HepG2 (cell line): ENCODE measurements around the gene OPN3. TPM values are rescaled to one million over a fixed set of nuclear protein-coding genes. Genes with fewer than 3 reads are reported as not detected.

Source experiments
- ATAC-seq: fragments of 200-7000 bp; cut with Tn5 transposase; 3 replicates; pipeline ENCODE4 v1.9.1; 2020; ENCODE audit warnings: mild to moderate bottlenecking, moderate library complexity
- BruUV-seq: library from RNA; stranded (reverse); fragments of 400-500 nt; replicated peaks from 2 replicates; lab custom pipeline; 2021; lab: Mats Ljungman, UMichigan
- CTCF ChIA-PET: fragments of 300-600 bp; formaldehyde crosslinking; extraction: SDS; loops from one replicate; lab custom pipeline; 2021; ENCODE audit warnings: low total read pairs, inconsistent platforms, low intra/inter-chr PET ratio; lab: Yijun Ruan, JAX
- POLR2A ChIA-PET: fragments of 350-600 bp; sonication (Branson Sonifier 250); formaldehyde crosslinking; loops from one replicate; lab custom pipeline; 2020; ENCODE audit warnings: antibody characterized with exemption, inconsistent platforms; lab: Yijun Ruan, JAX
- DNase-seq: peaks from one replicate; pipeline ENCODE4 v3.0.0-alpha.2; 2015; ENCODE audit warnings: low spot score
- FAIRE-seq: peaks from 3 replicates; lab custom pipeline; 2011; peaks lifted over from hg19 to GRCh38; lab: Jason Lieb, UNC
- H2AFZ ChIP-seq: one replicate; pipeline ENCODE4 v1.6.1; 2011; ENCODE audit warnings: low read length, inconsistent platforms
- H3K27ac ChIP-seq: fragments of 300-600 bp; 3 replicates; pipeline ENCODE4 v1.8.0; 2011; ENCODE audit warnings: mixed run types, mild to moderate bottlenecking, mixed read lengths, low read length, inconsistent platforms; ENCODE audit not compliant: insufficient read depth; ENCODE audit errors: extremely low read length
- H3K27me3 ChIP-seq, 2 experiments: fragments of 200-600 bp in 1 of 2; 2 replicates in 1 of 2; 3 replicates in 1 of 2; pipeline versions ENCODE4 v1.6.0 to v1.8.0; 2011; ENCODE audit warnings: low read length in 2 of 2, mild to moderate bottlenecking in 2 of 2, moderate library complexity in 2 of 2, inconsistent platforms in 1 of 2; ENCODE audit not compliant: insufficient read depth in 2 of 2, control insufficient read depth in 1 of 2
- H3K36me3 ChIP-seq, 2 experiments: fragments of 200-600 bp in 1 of 2; replicated peaks in 1 of 2; 2 replicates in 1 of 2; 3 replicates in 1 of 2; pipeline versions ENCODE4 v1.5.1 to v1.8.0; 2011; ENCODE audit warnings: low read length in 2 of 2, inconsistent platforms in 1 of 2; ENCODE audit not compliant: insufficient read depth in 2 of 2, control insufficient read depth in 1 of 2
- H3K4me1 ChIP-seq: 2 replicates; pipeline ENCODE4 v1.5.1; 2012; ENCODE audit warnings: low read length, inconsistent platforms; ENCODE audit not compliant: insufficient read depth
- H3K4me2 ChIP-seq: 2 replicates; pipeline ENCODE4 v1.6.0; 2011; ENCODE audit warnings: low read depth, low read length, inconsistent platforms
- H3K4me3 ChIP-seq, 3 experiments: fragments of 200-600 bp in 1 of 3; sonication (generic), shearing (Covaris generic) in 1 of 3; replicated peaks in 1 of 3; 2 replicates each; pipeline ENCODE4 v1.5.1; 2011 to 2016; ENCODE audit warnings: low read length in 3 of 3, inconsistent platforms in 2 of 3, low read depth in 2 of 3, mild to moderate bottlenecking in 2 of 3, control low read depth in 1 of 3, mixed read lengths in 1 of 3; ENCODE audit not compliant: insufficient read depth in 1 of 3
- H3K79me2 ChIP-seq: one replicate; pipeline ENCODE4 v1.6.1; 2011; ENCODE audit warnings: low read length, inconsistent platforms; ENCODE audit not compliant: insufficient read depth
- H3K9ac ChIP-seq: 2 replicates; pipeline ENCODE4 v1.6.0; 2011; ENCODE audit warnings: mild to moderate bottlenecking, low read depth, low read length, inconsistent platforms; ENCODE audit not compliant: insufficient read depth
- H3K9me3 ChIP-seq: 2 replicates; pipeline ENCODE4 v1.5.1; 2012; ENCODE audit warnings: mild to moderate bottlenecking, low read length
- H4K20me1 ChIP-seq: 2 replicates; pipeline ENCODE4 v1.6.0; 2011; ENCODE audit warnings: inconsistent platforms, mild to moderate bottlenecking, low read length, moderate library complexity; ENCODE audit not compliant: insufficient read depth
- ASH2L ChIP-seq: fragments of 300-600, 200-600 bp; sonication (generic); IDR thresholded peaks from 2 replicates; pipeline ENCODE4 v1.7.0; 2017; ENCODE audit warnings: low read depth, mild to moderate bottlenecking, moderate library complexity, mixed read lengths, low read length; ENCODE audit not compliant: insufficient read length
- FOSL1 ChIP-seq: sonication (generic); formaldehyde crosslinking; IDR thresholded peaks from 2 replicates; pipeline ENCODE4 v1.9.0; 2021; ENCODE audit warnings: missing genetic modification reagents, borderline replicate concordance
- KMT2B ChIP-seq: IDR thresholded peaks from 2 replicates; pipeline ENCODE4 v1.6.1; 2016; ENCODE audit warnings: missing genetic modification reagents, missing compliant biosample characterization
- NR2F2 ChIP-seq: IDR thresholded peaks from 2 replicates; pipeline ENCODE4 v1.6.1; 2012; ENCODE audit warnings: low read depth, inconsistent platforms, borderline replicate concordance
- PAF1 ChIP-seq: IDR thresholded peaks from 2 replicates; pipeline ENCODE4 v1.6.1; 2016; ENCODE audit warnings: missing genetic modification reagents, missing compliant biosample characterization
- PHF8 ChIP-seq: sonication (generic); formaldehyde crosslinking; IDR thresholded peaks from 2 replicates; pipeline ENCODE4 v1.5.0; 2020; ENCODE audit warnings: missing genetic modification reagents
- ZBTB3 ChIP-seq: sonication (generic); formaldehyde crosslinking; IDR thresholded peaks from 2 replicates; pipeline ENCODE4 v1.4.0; 2020; ENCODE audit warnings: low read depth, mild to moderate bottlenecking, moderate library complexity, missing genetic modification reagents, borderline replicate concordance
- ZNF547 ChIP-seq: sonication (generic); formaldehyde crosslinking; IDR thresholded peaks from 2 replicates; pipeline ENCODE4 v1.5.1; 2020; ENCODE audit warnings: mild to moderate bottlenecking, missing genetic modification reagents
- WGBS: methylation state at CpG from one replicate; pipeline ENCODE4 v1.1.6; 2017; ENCODE audit warnings: low lambda C conversion rate; 5-methylcytosine and 5-hydroxymethylcytosine counted together
- in situ Hi-C: cut with HindIII; loops from 2 replicates; pipeline ENCODE4 v1.10.0; 2017; ENCODE audit warnings: low pct_unique_long_range_greater_than_20kb; ENCODE audit not compliant: extremely low pct_ligation_motif_present
- intact Hi-C: fragments of 100-400 bp; cut with micrococcal nuclease; formaldehyde crosslinking; loops from one replicate; pipeline ENCODE4 v1.10.0; 2022; ENCODE audit not compliant: unreplicated experiment
- polyA plus RNA-seq, 8 experiments: library from polyadenylated mRNA; depleted of rRNA in 3 of 8; stranded (reverse) in 7 of 8; unstranded in 1 of 8; fragments of >200 nt; fragmentation: Illumina TruSeq in 4 of 8; extraction: Trizol in 4 of 8; gene quantifications; 2 replicates each; pipeline versions ENCODE4 v1.2.1 to v1.2.3, GENCODE V29; 2011 to 2016; ENCODE audit warnings: low read depth in 4 of 8, missing spikeins in 1 of 8, mixed read lengths in 1 of 8; ENCODE audit not compliant: insufficient read depth in 1 of 8
- total RNA-seq, 5 experiments: library from RNA; depleted of rRNA; stranded (reverse); fragments of >200 nt; fragmentation: Illumina TruSeq; extraction: Trizol; gene quantifications; 2 replicates each; pipeline ENCODE4 v1.2.3, GENCODE V29; 2016; ENCODE audit warnings: low read depth in 1 of 5
- TF ChIP-seq, protein P1 (sequence below): IDR thresholded peaks from 2 replicates; pipeline ENCODE4 v1.6.1; 2012; ENCODE audit warnings: inconsistent platforms
- TF ChIP-seq, protein P2 (sequence below): IDR thresholded peaks from 2 replicates; pipeline ENCODE4 v1.6.1; 2016; ENCODE audit warnings: missing compliant biosample characterization, missing genetic modification reagents, borderline replicate concordance

Gene OPN3
- total and polyA plus RNA-seq, 2 of the 13 experiments (the other 11 are each of a cell fraction or from before 2014, with no cell fraction given), result 17.4 to 23.0 TPM

DNA sequence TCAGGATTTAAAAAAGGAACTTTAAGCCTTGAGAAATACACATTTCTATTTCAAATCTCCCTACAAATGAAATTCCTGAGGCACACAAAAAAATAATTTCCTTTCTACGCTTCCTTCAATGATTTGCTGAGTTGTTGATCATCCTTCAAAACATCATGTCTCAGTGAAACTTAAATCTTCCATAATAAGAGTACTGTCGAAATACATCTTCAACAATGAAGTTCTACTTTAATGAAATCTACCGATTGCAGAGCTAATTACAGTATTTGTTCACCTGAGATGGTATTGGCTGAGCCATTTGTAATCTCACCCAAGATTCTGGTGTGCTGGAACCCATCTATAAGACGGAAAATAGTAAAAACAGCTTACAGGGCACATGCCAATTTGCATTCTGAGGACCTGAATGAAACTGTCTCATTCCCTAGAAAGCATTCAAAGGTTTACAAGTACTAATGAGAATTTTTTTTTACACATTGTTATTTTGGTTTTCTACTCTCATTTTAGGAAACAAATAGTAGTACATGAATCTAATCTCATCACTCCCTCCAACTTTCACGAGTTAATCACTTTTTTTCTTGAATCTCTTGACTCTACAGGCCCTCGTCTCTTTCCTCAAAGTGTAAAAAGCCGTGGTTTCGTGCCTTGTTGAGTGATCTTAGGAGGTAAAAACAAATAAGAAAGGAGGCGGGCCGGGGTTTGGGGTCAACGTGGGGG lies 1.1 kb downstream of the OPN3 start:
- Histone ChIP-seq H2AFZ (no peak overlapping the region), H3K79me2 (peaks cover 24% of the 10 kb centered on the region), H3K27me3 (no peaks in the 10 kb centered on the region; a peak in 1 of 5 replicates), H3K4me3 (peak overlapping the region; percentile 85 to 100 (median 99)), H3K27ac (peak overlapping the region; percentile 91), H3K4me2 (peak overlapping the region; percentile 77), H3K9ac (peak overlapping the region; percentile 96), H3K9me3 (no peaks in the 10 kb centered on the region), H3K4me1 (peaks cover 47% of the 10 kb centered on the region), H3K36me3 (peaks cover 0 to 18% of the 10 kb centered on the region in 2 experiments; a peak in 4 of 5 replicates), H4K20me1 (peaks cover 6% of the 10 kb centered on the region; the same call in 1 of the 2 replicates)
- CTCF ChIA-PET, result no interaction called here
- ATAC-seq, result no peak
- no peak for DNase-seq
- no peak for FAIRE-seq
- intact Hi-C loops (no loop called here), in situ Hi-C loops (loop anchor here (10.0 kb wide), 1 partner anchor 114 kb away; no protein-coding TSS in a partner anchor)
- 16% methylated on average over 11 of the region's 11 CpGs for WGBS
- POLR2A ChIA-PET, result no interaction called here
- BruUV-seq, result TSS peak; percentile 58
- TF ChIP-seq KMT2B (CRISPR knock-in tag) (0 out of 2 replicates have a peak, but pooled peaks have one; percentile 9), NR2F2 (0 out of 2 replicates have a peak, but pooled peaks have one; percentile 39), ASH2L (peak; percentile 9), ZNF547 (no peak), PHF8 (CRISPR knock-in tag) (peak; percentile 7; the same call in 1 of the 2 replicates), PAF1 (no peak), ZBTB3 (CRISPR knock-in tag) (no peak), FOSL1 (CRISPR knock-in tag) (no peak)
- TF ChIP-seq, protein P1, sequence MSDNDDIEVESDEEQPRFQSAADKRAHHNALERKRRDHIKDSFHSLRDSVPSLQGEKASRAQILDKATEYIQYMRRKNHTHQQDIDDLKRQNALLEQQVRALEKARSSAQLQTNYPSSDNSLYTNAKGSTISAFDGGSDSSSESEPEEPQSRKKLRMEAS, result 0 out of 2 replicates have a peak, but pooled peaks have one; percentile 19
- TF ChIP-seq, protein P2, sequence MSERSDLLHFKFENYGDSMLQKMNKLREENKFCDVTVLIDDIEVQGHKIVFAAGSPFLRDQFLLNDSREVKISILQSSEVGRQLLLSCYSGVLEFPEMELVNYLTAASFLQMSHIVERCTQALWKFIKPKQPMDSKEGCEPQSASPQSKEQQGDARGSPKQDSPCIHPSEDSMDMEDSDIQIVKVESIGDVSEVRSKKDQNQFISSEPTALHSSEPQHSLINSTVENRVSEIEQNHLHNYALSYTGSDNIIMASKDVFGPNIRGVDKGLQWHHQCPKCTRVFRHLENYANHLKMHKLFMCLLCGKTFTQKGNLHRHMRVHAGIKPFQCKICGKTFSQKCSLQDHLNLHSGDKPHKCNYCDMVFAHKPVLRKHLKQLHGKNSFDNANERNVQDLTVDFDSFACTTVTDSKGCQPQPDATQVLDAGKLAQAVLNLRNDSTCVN (CRISPR knock-in tag), result no peak
